Stomach (tissue), 4 donors: ENCODE measurements around the gene STAB1.

Experiments used
- POLR2A ChIP-seq, 4 donors: fragments of 450-650 bp; IDR thresholded peaks; one replicate each; pipeline ENCODE4 v1.6.1; 2016; ENCODE audit warnings: antibody characterized with exemption in 4 of 4, control low read depth in 2 of 4, mild to moderate bottlenecking in 1 of 4, moderate library complexity in 1 of 4
- TF ChIP-seq, protein P1 (sequence below), 7 experiments: fragments of 450-650 bp in 4 of 7; fragments of 200-600 bp in 3 of 7; sonication (generic) in 3 of 7; IDR thresholded peaks; one replicate each; pipeline ENCODE4 v1.5.1; 2016 to 2019; ENCODE audit warnings: antibody characterized with exemption in 7 of 7, control low read depth in 2 of 7, mild to moderate bottlenecking in 1 of 7

DNA sequence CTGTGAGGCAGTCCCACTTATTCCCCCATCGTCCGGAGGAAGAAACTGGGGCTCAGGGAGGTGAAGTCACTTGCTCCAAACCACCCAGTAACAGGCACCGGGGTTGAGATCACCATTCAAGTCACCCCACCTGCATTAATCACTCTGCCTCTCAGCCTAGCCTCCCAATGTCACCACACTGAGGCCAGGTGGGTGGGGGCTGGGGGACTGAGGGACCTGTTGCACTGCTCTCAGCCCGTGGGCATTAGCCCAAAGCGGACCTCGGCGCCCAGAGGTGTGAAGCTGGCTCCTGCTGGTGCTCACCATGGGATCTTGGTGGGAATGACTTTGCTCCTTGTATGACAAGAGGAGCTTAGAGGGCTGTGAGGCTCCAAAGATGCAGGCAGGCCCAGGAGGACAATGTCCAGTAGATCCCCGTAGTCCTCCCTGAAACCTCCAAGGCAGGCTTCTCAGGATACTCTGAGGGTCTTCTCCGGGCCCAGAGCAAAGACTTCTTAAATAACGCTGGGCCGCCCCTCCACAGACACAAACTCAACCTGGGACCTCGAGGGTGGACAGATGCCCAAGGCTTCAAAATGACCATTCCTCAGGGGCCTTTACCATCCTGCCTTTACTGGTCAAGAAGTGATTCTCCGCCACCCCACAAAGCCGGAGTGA, 36.9 kb downstream of the STAB1 start:
- TF ChIP-seq, protein P1, sequence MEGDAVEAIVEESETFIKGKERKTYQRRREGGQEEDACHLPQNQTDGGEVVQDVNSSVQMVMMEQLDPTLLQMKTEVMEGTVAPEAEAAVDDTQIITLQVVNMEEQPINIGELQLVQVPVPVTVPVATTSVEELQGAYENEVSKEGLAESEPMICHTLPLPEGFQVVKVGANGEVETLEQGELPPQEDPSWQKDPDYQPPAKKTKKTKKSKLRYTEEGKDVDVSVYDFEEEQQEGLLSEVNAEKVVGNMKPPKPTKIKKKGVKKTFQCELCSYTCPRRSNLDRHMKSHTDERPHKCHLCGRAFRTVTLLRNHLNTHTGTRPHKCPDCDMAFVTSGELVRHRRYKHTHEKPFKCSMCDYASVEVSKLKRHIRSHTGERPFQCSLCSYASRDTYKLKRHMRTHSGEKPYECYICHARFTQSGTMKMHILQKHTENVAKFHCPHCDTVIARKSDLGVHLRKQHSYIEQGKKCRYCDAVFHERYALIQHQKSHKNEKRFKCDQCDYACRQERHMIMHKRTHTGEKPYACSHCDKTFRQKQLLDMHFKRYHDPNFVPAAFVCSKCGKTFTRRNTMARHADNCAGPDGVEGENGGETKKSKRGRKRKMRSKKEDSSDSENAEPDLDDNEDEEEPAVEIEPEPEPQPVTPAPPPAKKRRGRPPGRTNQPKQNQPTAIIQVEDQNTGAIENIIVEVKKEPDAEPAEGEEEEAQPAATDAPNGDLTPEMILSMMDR (IDR thresholded peaks at IDR 0.05) = no peak
- TF ChIP-seq POLR2A (IDR thresholded peaks at IDR 0.05) = no peak
